Chondrocyte (in vitro differentiated cells): Measurements from ENCODE around the gene GIPC2. TPM values are rescaled to one million over a fixed set of nuclear protein-coding genes. Genes with fewer than 3 reads are reported as not detected.
"Not testable (repeated sequence)": the region's sequence is repeated elsewhere in the genome, so short reads cannot be mapped to it uniquely, and the experiment has no call there.

Source experiments
- DNase-seq: peaks from one replicate; pipeline ENCODE4 v3.0.0; 2021; ENCODE audit warnings: mixed read lengths, low spot score
- H3K27ac Mint-ChIP-seq: one replicate; pipeline ENCODE4 v1.8.0; 2021; ENCODE audit warnings: mild to moderate bottlenecking, moderate library complexity, mixed read lengths; ENCODE audit not compliant: unreplicated experiment
- H3K27me3 Mint-ChIP-seq: 2 replicates; pipeline ENCODE4 v1.8.0; 2021; ENCODE audit warnings: low read depth, mixed read lengths
- H3K36me3 Mint-ChIP-seq: 2 replicates; pipeline ENCODE4 v1.8.0; 2021; ENCODE audit warnings: low read depth, mixed read lengths
- H3K4me1 Mint-ChIP-seq: 2 replicates; pipeline ENCODE4 v1.8.0; 2021; ENCODE audit warnings: low read depth, mild to moderate bottlenecking, mixed read lengths
- H3K4me3 Mint-ChIP-seq: one replicate; pipeline ENCODE4 v1.8.0; 2021; ENCODE audit warnings: mild to moderate bottlenecking, moderate library complexity, mixed read lengths; ENCODE audit not compliant: unreplicated experiment
- H3K9me3 Mint-ChIP-seq: 2 replicates; pipeline ENCODE4 v1.8.0; 2021; ENCODE audit warnings: low read depth, mixed read lengths
- total RNA-seq: library from RNA; stranded (reverse); gene quantifications from 3 replicates; pipeline ENCODE4 v1.2.1, GENCODE V29; 2021
- TF ChIP-seq, protein P1 (sequence below): fragments of 200-600 bp; sonication (generic); IDR thresholded peaks from 2 replicates; pipeline ENCODE4 v1.5.0; 2021; ENCODE audit warnings: antibody characterized with exemption, mild to moderate bottlenecking, moderate library complexity

Gene GIPC2
- total RNA-seq, 1 donor from 2014 or later: 0.15 TPM

DNA sequence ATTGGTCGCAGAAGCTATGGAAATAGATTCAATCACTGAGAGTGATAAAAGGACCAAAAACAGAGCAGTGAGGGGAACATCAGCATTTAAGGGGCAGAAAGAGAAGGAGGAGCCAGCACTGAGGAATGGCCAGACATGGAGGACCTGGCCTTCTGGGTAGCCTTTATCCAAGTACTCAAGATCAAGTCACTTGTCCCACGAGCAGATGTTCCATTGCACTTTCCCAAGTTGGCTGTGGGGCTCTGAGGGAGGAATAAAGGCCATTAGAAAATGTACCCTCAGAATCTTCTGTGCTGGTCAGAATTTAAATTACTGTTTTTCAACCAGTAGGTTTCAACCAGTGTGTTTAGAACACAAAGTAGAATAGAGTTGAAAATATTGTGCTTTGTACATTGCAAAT lies 55.3 kb downstream of the GIPC2 start:
- TF ChIP-seq, protein P1, sequence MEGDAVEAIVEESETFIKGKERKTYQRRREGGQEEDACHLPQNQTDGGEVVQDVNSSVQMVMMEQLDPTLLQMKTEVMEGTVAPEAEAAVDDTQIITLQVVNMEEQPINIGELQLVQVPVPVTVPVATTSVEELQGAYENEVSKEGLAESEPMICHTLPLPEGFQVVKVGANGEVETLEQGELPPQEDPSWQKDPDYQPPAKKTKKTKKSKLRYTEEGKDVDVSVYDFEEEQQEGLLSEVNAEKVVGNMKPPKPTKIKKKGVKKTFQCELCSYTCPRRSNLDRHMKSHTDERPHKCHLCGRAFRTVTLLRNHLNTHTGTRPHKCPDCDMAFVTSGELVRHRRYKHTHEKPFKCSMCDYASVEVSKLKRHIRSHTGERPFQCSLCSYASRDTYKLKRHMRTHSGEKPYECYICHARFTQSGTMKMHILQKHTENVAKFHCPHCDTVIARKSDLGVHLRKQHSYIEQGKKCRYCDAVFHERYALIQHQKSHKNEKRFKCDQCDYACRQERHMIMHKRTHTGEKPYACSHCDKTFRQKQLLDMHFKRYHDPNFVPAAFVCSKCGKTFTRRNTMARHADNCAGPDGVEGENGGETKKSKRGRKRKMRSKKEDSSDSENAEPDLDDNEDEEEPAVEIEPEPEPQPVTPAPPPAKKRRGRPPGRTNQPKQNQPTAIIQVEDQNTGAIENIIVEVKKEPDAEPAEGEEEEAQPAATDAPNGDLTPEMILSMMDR: no peak
- no peaks in the 10 kb centered on the region for H3K36me3 Mint-ChIP-seq
- peak overlapping the region; percentile 89 for H3K27ac Mint-ChIP-seq
- DNase-seq: no peak
- peaks cover 71% of the 10 kb centered on the region for H3K4me1 Mint-ChIP-seq
- no peaks in the 10 kb centered on the region for H3K9me3 Mint-ChIP-seq
- no peaks in the 10 kb centered on the region for H3K27me3 Mint-ChIP-seq
- H3K4me3 Mint-ChIP-seq: no peak overlapping the region

DNA sequence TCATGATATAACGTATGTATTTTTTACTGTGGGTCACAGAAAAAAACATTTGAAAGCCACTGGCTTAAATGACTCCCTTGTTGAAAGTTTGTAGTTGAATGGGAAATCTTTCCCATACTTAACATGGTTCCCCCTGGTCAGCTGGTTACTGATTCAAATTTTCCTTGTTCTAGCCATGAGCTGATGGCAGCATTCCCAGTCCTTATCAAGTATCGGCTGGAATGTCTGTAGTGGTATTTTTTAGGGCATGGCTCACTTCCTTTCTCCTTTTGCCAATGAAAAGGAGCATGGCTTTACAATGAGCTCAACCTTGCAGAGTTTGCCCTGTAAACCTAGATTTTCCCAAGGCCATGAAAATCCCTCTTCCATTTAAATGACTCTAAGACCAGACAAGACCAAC lies 55.7 kb downstream of the GIPC2 start:
- H3K4me3 Mint-ChIP-seq: no peak overlapping the region
- no peak for DNase-seq
- no peaks in the 10 kb centered on the region for H3K36me3 Mint-ChIP-seq
- peak overlapping the region; percentile 89 for H3K27ac Mint-ChIP-seq
- H3K9me3 Mint-ChIP-seq: no peaks in the 10 kb centered on the region
- peaks cover 67% of the 10 kb centered on the region for H3K4me1 Mint-ChIP-seq
- no peaks in the 10 kb centered on the region for H3K27me3 Mint-ChIP-seq
- TF ChIP-seq, protein P1: no peak

DNA sequence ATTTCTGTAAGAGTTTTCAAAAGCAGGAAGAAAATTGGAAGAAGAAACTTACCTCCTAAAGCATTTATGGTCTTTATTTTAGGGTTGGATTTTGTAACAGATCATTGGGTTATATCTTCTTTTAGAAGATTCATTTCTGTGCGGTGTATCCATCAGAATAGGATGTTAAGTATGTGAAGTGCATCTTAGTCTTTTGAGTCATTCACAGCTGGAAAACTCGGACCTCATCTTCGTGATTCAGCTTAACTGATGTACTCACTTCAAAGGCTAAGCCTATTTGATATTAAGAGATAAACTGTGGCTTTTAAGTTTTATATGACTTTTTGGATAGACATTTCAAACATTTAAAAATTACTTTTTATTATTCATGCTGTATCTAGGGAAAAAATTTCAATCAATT lies 56.3 kb downstream of the GIPC2 start:
- H3K27me3 Mint-ChIP-seq: no peaks in the 10 kb centered on the region
- H3K9me3 Mint-ChIP-seq: no peaks in the 10 kb centered on the region
- no peaks in the 10 kb centered on the region for H3K36me3 Mint-ChIP-seq
- DNase-seq: no peak
- H3K4me1 Mint-ChIP-seq: peaks cover 61% of the 10 kb centered on the region
- TF ChIP-seq, protein P1: no peak
- H3K4me3 Mint-ChIP-seq: peak overlapping the region; percentile 10
- H3K27ac Mint-ChIP-seq: peak overlapping the region; percentile 89

DNA sequence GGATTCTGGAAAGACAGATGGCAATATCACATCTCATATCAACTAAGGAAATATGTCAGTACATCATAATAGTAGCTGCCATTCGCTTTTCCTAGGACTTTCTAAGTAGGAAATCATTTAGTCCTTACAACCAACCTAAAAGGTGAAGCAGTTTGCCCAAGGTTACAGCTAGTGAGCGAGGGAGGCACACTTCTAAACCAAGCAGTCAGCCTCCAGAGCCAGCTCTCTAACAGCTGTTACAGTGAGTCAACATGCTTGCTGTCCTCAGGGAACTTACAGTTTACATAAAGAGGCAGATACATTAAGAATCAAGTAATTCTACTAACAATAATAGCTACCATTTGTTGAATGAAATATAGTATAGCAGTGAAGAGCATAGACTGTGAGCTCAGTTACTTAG lies 57.1 kb downstream of the GIPC2 start:
- no peaks in the 10 kb centered on the region for H3K27me3 Mint-ChIP-seq
- no peaks in the 10 kb centered on the region for H3K36me3 Mint-ChIP-seq
- no peak for DNase-seq
- H3K27ac Mint-ChIP-seq: peak overlapping the region; percentile 89
- peaks cover 53% of the 10 kb centered on the region for H3K4me1 Mint-ChIP-seq
- H3K9me3 Mint-ChIP-seq: no peaks in the 10 kb centered on the region
- TF ChIP-seq, protein P1: no peak
- no peak overlapping the region for H3K4me3 Mint-ChIP-seq

DNA sequence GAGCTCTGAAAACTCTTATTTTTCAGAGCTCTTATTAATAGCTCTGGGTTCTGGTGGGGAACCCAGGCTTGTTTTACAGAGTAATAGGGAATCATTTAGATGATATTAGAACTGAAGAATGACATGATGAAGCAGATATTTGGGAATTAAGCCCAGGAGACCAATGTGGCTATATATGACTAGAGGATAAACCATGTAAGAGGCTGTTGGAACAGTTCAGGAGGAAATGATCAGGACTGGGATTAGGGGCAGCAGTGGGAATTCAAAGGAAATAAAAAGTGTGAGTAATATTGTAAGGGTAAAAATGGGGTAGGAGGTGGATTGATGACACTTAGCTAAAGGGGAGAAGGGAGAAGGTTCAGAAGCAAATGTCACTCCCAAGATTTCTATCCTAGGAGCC lies 58.6 kb downstream of the GIPC2 start:
- DNase-seq: no peak
- Mint-ChIP-seq H3K27me3 (no peaks in the 10 kb centered on the region), H3K36me3 (no peaks in the 10 kb centered on the region), H3K4me3 (no peak overlapping the region), H3K4me1 (peaks cover 50% of the 10 kb centered on the region), H3K9me3 (no peaks in the 10 kb centered on the region), H3K27ac (peak overlapping the region; percentile 76)
- TF ChIP-seq, protein P1: no peak

DNA sequence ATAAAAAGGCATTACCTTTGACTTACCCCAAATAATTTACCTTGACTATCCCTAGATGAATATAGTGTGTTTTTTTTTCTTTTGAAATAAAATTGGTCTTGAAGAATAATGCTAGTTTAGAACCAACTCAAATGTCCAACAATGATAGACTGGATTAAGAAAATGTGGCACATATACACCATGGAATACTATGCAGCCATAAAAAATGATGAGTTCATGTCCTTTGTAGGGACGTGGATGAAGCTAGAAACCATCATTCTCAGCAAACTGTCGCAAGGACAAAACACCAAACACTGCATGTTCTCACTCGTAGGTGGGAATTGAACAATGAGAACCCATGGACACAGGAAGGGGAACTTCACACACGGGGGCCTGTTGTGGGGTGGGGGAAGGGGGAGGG lies 63.9 kb downstream of the GIPC2 start:
- not testable (repeated sequence) for H3K36me3 Mint-ChIP-seq, H3K4me3 Mint-ChIP-seq, H3K27me3 Mint-ChIP-seq, H3K27ac Mint-ChIP-seq, DNase-seq, H3K9me3 Mint-ChIP-seq
- H3K4me1 Mint-ChIP-seq: peaks cover 22% of the 10 kb centered on the region
